ENCODE measurements around the gene LUZP4.
"Not testable (repeated sequence)": the region's sequence is repeated elsewhere in the genome, so short reads cannot be mapped to it uniquely, and the experiment has no call there.

The LUZP4 gene, protein sequence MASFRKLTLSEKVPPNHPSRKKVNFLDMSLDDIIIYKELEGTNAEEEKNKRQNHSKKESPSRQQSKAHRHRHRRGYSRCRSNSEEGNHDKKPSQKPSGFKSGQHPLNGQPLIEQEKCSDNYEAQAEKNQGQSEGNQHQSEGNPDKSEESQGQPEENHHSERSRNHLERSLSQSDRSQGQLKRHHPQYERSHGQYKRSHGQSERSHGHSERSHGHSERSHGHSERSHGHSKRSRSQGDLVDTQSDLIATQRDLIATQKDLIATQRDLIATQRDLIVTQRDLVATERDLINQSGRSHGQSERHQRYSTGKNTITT

DNA sequence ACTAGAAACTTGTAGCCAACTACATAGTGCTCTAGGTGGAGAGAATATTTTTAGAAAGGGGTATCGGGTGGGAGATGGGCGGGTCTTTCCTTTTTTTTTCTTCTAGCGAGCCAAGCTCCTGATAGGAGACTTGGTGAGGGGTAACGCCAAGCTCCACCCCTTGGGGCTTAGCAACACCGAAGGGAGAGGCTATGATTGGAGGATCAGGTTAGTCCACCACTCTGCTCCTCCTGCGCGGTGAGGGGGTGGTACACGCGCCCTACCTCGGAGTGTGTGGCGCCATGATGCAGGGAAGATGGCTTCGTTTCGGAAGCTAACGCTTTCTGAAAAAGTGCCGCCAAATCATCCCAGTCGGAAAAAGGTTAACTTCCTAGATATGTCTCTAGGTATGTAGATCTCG lies at the start of gene LUZP4:
TSS of gene LUZP4 (plus strand) at position 251 of the 400 bp plus-strand sequence. CDS start at position 296, 45 bp downstream.
- no peak for DNase-seq (ENCODE audit: low read depth)

- no peak for DNase-seq (ENCODE audit: low read depth)
Observed at GRCh38 chrX:115251458-115252233, 37.9 kb upstream of the LUZP4 start.

- no peak for DNase-seq (ENCODE audit: low read depth)
Observed at GRCh38 chrX:115255003-115255402, 34.5 kb upstream of the LUZP4 start.

DNA sequence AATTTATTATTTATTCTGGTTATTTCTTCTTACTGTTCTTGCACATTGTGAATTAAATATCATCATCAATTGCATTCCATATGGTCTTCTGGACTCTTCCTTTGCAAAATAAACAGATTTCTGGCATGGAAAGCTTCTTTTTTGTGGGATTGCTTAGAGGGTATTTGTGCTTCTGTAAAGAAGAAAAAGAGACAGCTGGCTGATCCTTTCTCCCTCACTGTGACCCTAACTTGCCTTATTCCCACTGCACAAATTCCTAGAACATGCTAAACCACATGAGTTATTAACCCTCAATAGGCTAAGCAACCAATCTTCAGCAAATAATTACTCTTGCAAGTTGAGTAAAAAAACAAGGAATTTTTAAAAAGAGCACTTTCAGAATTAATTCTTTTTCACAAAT lies 31.8 kb upstream of the LUZP4 start:
- no peak for DNase-seq (ENCODE audit: low read depth)

DNA sequence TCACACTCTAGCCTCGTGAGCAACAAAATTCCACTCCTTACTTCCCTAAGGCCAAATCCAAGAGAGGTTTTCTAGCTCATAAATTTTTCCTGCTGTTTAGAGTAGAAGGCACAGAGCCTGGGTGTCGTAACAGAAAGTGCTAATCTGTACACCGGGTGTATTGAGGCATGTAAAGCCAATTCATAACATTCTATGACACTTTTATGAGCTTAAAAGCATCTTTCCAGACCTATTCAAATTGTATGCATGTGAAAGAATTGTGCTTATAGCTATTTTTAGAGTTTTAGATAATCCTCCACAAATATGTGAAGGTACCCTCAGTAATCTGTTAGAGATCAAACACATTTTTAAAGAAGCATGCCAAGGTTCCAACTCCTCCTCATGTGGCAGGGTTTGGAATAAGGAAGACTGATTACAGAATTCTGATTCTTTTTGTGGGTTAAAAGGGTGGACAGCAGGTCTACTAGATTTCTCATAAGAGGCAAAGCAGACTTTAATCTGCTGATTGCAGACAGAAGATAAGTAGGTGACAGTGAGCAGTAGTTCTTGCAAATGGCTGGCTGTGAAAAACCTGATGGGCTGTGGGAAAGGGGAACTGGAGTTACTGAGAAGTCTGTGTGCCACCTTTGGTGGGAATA lies 30.2 kb upstream of the LUZP4 start:
- DNase-seq (ENCODE audit: low read depth), result no peak

DNA sequence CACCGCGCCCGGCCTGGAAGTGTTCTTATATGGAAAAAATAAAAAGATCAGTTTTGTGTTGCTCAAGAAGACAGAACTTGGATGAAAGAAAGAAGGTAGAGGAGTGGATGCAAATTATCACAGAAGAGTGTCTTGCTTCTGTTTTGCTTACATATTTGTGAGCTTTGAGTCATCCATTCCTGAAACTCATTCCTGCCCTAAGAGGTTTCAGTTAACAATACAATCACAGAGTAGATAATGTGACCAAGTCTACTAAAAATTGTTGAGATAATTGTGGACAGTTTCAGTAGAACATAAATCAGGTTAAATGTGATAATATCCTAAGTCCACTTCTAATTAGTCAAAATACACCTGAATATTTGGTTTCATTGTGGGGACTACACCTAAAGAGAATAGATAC lies 29.2 kb upstream of the LUZP4 start:
- no peak for DNase-seq (ENCODE audit: low read depth)

DNA sequence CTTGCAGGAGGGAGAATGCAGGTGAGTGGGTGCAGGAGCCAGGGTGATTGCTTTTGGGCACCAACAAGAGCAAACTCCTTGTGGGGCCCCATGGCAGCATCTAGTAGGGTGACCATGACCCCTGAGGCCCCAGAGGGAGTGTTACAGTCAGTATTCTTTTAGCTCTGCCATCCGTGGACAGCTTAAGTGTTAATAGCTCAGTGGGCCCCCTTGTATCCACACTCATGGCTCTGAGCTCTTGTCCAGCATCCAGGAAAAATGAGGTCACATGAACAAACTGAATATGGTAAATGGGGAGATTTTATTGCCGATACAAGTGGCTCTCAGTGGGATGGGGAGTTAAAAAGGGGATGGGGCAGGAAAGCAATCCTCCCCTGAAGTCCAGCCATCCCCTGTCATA lies 28.4 kb upstream of the LUZP4 start:
- no peak for DNase-seq (ENCODE audit: low read depth)

GRCh38 chrX:115264009-115264408 lies 25.5 kb upstream of the LUZP4 start:
- no peak for DNase-seq (ENCODE audit: low read depth)

DNA sequence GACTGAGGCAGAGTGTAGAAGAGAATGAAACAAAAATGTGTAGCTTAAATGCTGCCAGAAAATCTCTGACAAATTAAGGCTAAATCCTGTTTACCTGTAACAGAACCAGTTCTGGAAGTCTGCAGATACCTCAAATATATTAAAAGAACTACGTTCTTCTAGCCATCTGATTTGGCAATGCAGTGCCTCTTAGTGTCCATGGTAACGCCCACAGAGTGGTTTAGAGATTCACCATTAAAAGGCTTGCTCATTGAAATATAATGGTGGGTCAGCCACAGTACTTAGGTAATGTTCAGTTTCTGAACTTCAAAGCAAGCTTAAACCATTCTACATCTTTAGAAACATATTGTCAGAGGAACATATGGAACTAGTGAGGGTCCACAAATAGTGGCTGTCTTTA lies 23.2 kb upstream of the LUZP4 start:
- DNase-seq (ENCODE audit: low read depth), result no peak

- DNase-seq (ENCODE audit: low read depth), result no peak
Observed at GRCh38 chrX:115268421-115268820, 21.1 kb upstream of the LUZP4 start.

- no peak for DNase-seq (ENCODE audit: low read depth)
Observed at GRCh38 chrX:115269051-115269683, 20.3 kb upstream of the LUZP4 start.

DNA sequence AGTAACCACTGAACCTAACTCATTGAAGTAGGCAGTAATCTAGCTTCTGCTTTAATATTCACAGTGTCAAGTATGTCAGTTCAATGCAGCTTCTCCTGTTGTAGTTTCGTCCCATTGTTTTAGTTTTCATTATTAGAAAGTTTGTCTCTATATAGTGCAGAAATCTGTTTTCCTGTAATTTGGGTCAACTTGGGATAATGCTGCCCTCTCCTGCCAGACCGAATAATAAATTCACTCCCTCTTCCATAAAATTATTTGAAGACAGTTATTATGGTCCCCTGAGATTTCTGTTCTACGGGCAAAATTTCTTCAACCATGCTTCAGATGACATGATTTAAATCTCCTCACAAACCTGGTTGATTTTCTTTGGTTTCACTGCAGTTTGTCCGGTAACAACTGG lies 4.6 kb upstream of the LUZP4 start:
- no peak for DNase-seq (ENCODE audit: low read depth)

GRCh38 chrX:115297189-115297588 lies 7.7 kb downstream of the LUZP4 start:
- no peak for DNase-seq (ENCODE audit: low read depth)

- DNase-seq (ENCODE audit: low read depth), result no peak
Observed at GRCh38 chrX:115311139-115311538, 21.6 kb downstream of the LUZP4 start.

- DNase-seq (ENCODE audit: low read depth), result no peak
Observed at GRCh38 chrX:115311601-115312001, 22.1 kb downstream of the LUZP4 start.

- DNase-seq (ENCODE audit: low read depth), result no peak
Observed at GRCh38 chrX:115318139-115318538, 28.6 kb downstream of the LUZP4 start.

- DNase-seq (ENCODE audit: low read depth), result peak; percentile 66
Observed at GRCh38 chrX:115322375-115322774, 32.9 kb downstream of the LUZP4 start.

GRCh38 chrX:115324194-115324593 lies 34.7 kb downstream of the LUZP4 start:
- no peak for DNase-seq (ENCODE audit: low read depth)

- DNase-seq (ENCODE audit: low read depth), result not testable (repeated sequence)
Observed at GRCh38 chrX:115329282-115329681, 39.8 kb downstream of the LUZP4 start.

DNA sequence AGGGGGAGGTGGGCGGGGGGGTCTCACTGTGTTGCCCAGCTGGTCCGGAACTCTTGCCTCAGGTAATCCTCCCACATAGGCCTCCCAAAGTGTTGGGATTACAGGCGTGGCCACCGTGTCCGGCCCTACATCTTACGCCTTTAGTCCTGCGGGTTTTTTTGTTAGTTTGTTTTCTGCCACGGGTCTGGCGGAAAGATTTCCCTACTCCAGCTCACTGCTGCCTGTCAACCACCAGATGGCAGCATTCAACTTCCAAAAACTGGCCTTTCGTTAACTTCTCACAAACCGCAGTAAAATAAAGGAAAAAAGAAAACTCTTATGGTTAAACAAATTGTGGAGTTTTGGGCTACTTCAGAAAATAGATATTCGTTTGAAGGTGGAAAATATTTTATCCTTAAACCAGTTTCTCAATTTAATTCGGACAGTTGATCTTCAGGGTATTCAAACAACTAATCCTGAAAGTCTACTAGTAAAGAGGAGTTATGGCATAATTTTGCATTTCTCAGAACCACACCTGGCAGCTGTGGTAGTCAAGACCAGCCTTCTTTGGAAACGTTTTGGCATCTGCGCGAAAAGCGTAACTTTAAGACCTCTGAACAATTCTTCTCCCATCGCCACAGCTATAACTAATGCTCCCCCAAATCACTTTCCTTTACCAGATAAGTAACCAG lies 41.1 kb downstream of the LUZP4 start:
- DNase-seq (ENCODE audit: low read depth), result peak; percentile 4

- no peak for DNase-seq (ENCODE audit: low read depth)
Observed at GRCh38 chrX:115332832-115333231, 43.3 kb downstream of the LUZP4 start.

GRCh38 chrX:115333446-115333845 lies 43.9 kb downstream of the LUZP4 start:
- no peak for DNase-seq (ENCODE audit: low read depth)

All from CMK (cell line).